Stomach (tissue), 4 donors: ENCODE data around the gene TIMM23.

Experiments used
- CTCF ChIP-seq, 7 experiments: fragments of 450-650 bp in 4 of 7; fragments of 200-600 bp in 3 of 7; sonication (generic) in 3 of 7; IDR thresholded peaks; one replicate each; pipeline ENCODE4 v1.5.1; 2016 to 2019; ENCODE audit warnings: antibody characterized with exemption in 7 of 7, control low read depth in 2 of 7, mild to moderate bottlenecking in 1 of 7
- POLR2AphosphoS5 ChIP-seq, 3 donors: sonication (generic); formaldehyde crosslinking; IDR thresholded peaks; one replicate each; pipeline ENCODE4 v1.6.1; 2016; ENCODE audit warnings: antibody characterized with exemption in 3 of 3

GRCh38 chr10:46006219-46006618 is 33.9 kb downstream of the TIMM23 start:
- TF ChIP-seq CTCF (IDR thresholded peaks at IDR 0.05), result no peak
- TF ChIP-seq POLR2AphosphoS5 (IDR thresholded peaks at IDR 0.05), result no peak
